Caco-2 (cell line): Measurements from ENCODE around the gene KLF13. TPM values are rescaled to one million over a fixed set of nuclear protein-coding genes. Genes with fewer than 3 reads are reported as not detected.

Experiments
- BruUV-seq: library from RNA; stranded (reverse); fragments of 400-500 nt; replicated peaks from 2 replicates; lab custom pipeline; 2021; lab: Mats Ljungman, UMichigan
- CTCF ChIA-PET: fragments of 300-600 bp; sonication (Branson Sonifier 250); formaldehyde crosslinking; loops from one replicate; lab custom pipeline; 2022; ENCODE audit warnings: antibody characterized with exemption; lab: Charles Lee
- POLR2A ChIA-PET: fragments of 300-600 bp; sonication (Branson Sonifier 250); formaldehyde crosslinking; loops from one replicate; lab custom pipeline; 2022; ENCODE audit warnings: antibody characterized with exemption; lab: Charles Lee
- DNase-seq, 2 experiments: peaks; one replicate each; pipeline versions ENCODE4 v3.0.0 to v3.0.0-alpha.2; 2020 to 2022
- H3K27me3 ChIP-seq: replicated peaks from 2 replicates; pipeline ENCODE4 v1.6.0; 2011; ENCODE audit warnings: low read length; ENCODE audit not compliant: control insufficient read depth, insufficient read depth
- H3K36me3 ChIP-seq: 2 replicates; pipeline ENCODE4 v1.5.1; 2011; ENCODE audit warnings: low read length; ENCODE audit not compliant: control insufficient read depth, insufficient read depth
- H3K4me1 ChIP-seq: fragments of 250-450 bp; sonication (Bioruptor Pico); 2 replicates; pipeline ENCODE4 v1.5.1; 2020; ENCODE audit warnings: mild to moderate bottlenecking
- H3K4me3 ChIP-seq: 2 replicates; pipeline ENCODE4 v1.5.1; 2011; ENCODE audit warnings: low read depth, mild to moderate bottlenecking, control low read depth, low read length
- H3K9me3 ChIP-seq: fragments of 250-450 bp; sonication (Bioruptor Pico); 2 replicates; pipeline ENCODE4 v1.5.1; 2020; ENCODE audit warnings: mild to moderate bottlenecking, moderate library complexity
- H3K27ac Mint-ChIP-seq: one replicate; pipeline ENCODE4 v1.8.0; 2022; ENCODE audit warnings: mixed read lengths; ENCODE audit not compliant: unreplicated experiment
- H3K27me3 Mint-ChIP-seq: one replicate; pipeline ENCODE4 v1.8.0; 2022; ENCODE audit warnings: mixed read lengths; ENCODE audit not compliant: insufficient read depth, unreplicated experiment
- H3K36me3 Mint-ChIP-seq: one replicate; pipeline ENCODE4 v1.8.0; 2022; ENCODE audit warnings: mild to moderate bottlenecking, mixed read lengths; ENCODE audit not compliant: insufficient read depth, unreplicated experiment
- H3K4me1 Mint-ChIP-seq: one replicate; pipeline ENCODE4 v1.8.0; 2022; ENCODE audit warnings: low read depth, mixed read lengths; ENCODE audit not compliant: unreplicated experiment
- H3K4me3 Mint-ChIP-seq: one replicate; pipeline ENCODE4 v1.8.0; 2022; ENCODE audit warnings: mild to moderate bottlenecking, moderate library complexity, mixed read lengths; ENCODE audit not compliant: unreplicated experiment
- H3K9me3 Mint-ChIP-seq: one replicate; pipeline ENCODE4 v1.8.0; 2022; ENCODE audit warnings: mixed read lengths; ENCODE audit not compliant: unreplicated experiment
- intact Hi-C: fragments of 100-400 bp; cut with micrococcal nuclease; formaldehyde crosslinking; loops from one replicate; pipeline ENCODE4 v1.10.0; 2022; ENCODE audit not compliant: unreplicated experiment
- total RNA-seq: library from RNA; stranded (reverse); gene quantifications from 2 replicates; pipeline ENCODE4 v1.2.3, GENCODE V29; 2022
- TF ChIP-seq, protein P1 (sequence below), 2 experiments: fragments of 200-600 bp in 1 of 2; IDR thresholded peaks; 1 replicate in 1 of 2; 2 replicates in 1 of 2; pipeline versions ENCODE4 v1.5.1 to v1.8.0; 2011 to 2022; ENCODE audit warnings: antibody characterized with exemption in 1 of 2, control low read depth in 1 of 2, inconsistent platforms in 1 of 2, low read depth in 1 of 2, low read length in 1 of 2, mild to moderate bottlenecking in 1 of 2, moderate library complexity in 1 of 2; ENCODE audit not compliant: insufficient read depth in 1 of 2, severe bottlenecking in 1 of 2, unreplicated experiment in 1 of 2

Gene KLF13
- total RNA-seq, 1 experiment from 2014 or later: 18.8 TPM

DNA sequence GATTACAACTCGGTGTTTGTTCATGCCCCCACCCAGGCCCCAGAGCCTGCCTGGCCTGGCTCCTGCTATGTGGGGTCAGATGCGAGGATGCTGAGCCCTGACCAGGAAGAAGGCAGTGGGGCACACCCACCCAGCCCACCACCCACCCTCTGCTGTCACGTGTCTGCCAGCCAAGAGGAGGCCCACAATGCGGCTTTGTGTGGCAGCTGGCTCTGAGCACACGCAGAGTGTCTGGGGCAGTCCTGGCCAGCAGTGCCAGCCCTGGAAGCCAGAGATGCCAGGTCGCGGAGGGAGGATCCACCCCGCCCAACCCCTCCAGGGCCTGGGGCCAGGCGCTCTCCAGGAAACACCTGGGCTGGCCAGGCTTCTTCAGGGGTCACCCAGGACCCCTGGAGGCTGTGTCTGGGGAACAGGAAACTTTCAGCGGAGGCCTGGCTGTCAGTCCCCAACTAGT, 26.4 kb upstream of the KLF13 start:
- TF ChIP-seq, protein P1, sequence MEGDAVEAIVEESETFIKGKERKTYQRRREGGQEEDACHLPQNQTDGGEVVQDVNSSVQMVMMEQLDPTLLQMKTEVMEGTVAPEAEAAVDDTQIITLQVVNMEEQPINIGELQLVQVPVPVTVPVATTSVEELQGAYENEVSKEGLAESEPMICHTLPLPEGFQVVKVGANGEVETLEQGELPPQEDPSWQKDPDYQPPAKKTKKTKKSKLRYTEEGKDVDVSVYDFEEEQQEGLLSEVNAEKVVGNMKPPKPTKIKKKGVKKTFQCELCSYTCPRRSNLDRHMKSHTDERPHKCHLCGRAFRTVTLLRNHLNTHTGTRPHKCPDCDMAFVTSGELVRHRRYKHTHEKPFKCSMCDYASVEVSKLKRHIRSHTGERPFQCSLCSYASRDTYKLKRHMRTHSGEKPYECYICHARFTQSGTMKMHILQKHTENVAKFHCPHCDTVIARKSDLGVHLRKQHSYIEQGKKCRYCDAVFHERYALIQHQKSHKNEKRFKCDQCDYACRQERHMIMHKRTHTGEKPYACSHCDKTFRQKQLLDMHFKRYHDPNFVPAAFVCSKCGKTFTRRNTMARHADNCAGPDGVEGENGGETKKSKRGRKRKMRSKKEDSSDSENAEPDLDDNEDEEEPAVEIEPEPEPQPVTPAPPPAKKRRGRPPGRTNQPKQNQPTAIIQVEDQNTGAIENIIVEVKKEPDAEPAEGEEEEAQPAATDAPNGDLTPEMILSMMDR (IDR thresholded peaks at IDR 0.05; ENCODE audit: insufficient read depth in 1 of 2, low read depth in 1 of 2, low read length in 1 of 2, severe bottlenecking in 1 of 2, unreplicated experiment in 1 of 2): no peak
- Histone ChIP-seq H3K36me3 (no peaks in the 10 kb centered on the region), H3K4me3 (no peak overlapping the region), H3K4me1 (peaks cover 34% of the 10 kb centered on the region), H3K27me3 (no peaks in the 10 kb centered on the region), H3K9me3 (no peaks in the 10 kb centered on the region)
- POLR2A ChIA-PET: no interaction called here
- intact Hi-C loops: no loop called here
- DNase-seq: no peak
- Mint-ChIP-seq H3K27ac (no peak overlapping the region), H3K36me3 (no peaks in the 10 kb centered on the region), H3K4me3 (no peak overlapping the region), H3K27me3 (no peaks in the 10 kb centered on the region), H3K9me3 (no peaks in the 10 kb centered on the region), H3K4me1 (peaks cover 22% of the 10 kb centered on the region)
- no TSS peak for BruUV-seq
- CTCF ChIA-PET: no interaction called here

- POLR2A ChIA-PET: no interaction called here
- BruUV-seq: no TSS peak
- intact Hi-C loops: no loop called here
- Mint-ChIP-seq H3K4me3 (no peak overlapping the region), H3K9me3 (no peaks in the 10 kb centered on the region), H3K4me1 (peaks cover 13% of the 10 kb centered on the region), H3K36me3 (no peaks in the 10 kb centered on the region), H3K27me3 (no peaks in the 10 kb centered on the region), H3K27ac (no peak overlapping the region)
- DNase-seq: no peak
- TF ChIP-seq, protein P1 (IDR thresholded peaks at IDR 0.05; ENCODE audit: insufficient read depth in 1 of 2, low read depth in 1 of 2, low read length in 1 of 2, severe bottlenecking in 1 of 2, unreplicated experiment in 1 of 2): no peak
- Histone ChIP-seq H3K9me3 (no peaks in the 10 kb centered on the region), H3K4me3 (no peak overlapping the region), H3K27me3 (no peaks in the 10 kb centered on the region), H3K36me3 (no peaks in the 10 kb centered on the region), H3K4me1 (peaks cover 27% of the 10 kb centered on the region)
- CTCF ChIA-PET: no interaction called here
Measured at GRCh38 chr15:31300981-31301672, 25.5 kb upstream of the KLF13 start.

DNA sequence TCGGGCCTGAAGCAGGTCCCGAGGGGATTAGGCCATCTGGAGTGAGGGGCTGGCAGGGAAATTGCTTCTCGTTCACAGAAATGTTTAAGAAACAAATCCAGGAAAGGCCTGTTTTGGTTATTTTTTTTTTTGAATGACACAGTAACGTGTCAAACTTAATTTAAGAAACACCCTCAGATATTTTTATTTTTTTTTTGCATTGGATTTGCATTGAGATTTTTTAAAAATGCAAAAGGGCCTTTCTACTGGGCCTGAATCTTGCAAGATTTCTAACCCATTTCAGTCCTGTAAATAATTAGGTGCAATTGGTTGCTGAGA, 25.0 kb upstream of the KLF13 start:
- no peaks in the 10 kb centered on the region for H3K9me3 ChIP-seq
- Mint-ChIP-seq H3K9me3 (no peaks in the 10 kb centered on the region), H3K4me3 (no peak overlapping the region), H3K36me3 (no peaks in the 10 kb centered on the region), H3K27me3 (no peaks in the 10 kb centered on the region), H3K27ac (no peak overlapping the region), H3K4me1 (peaks cover 8% of the 10 kb centered on the region)
- H3K27me3 ChIP-seq: no peaks in the 10 kb centered on the region
- H3K4me3 ChIP-seq: no peak overlapping the region
- TF ChIP-seq, protein P1 (IDR thresholded peaks at IDR 0.05; ENCODE audit: insufficient read depth in 1 of 2, low read depth in 1 of 2, low read length in 1 of 2, severe bottlenecking in 1 of 2, unreplicated experiment in 1 of 2): no peak
- no TSS peak for BruUV-seq
- H3K4me1 ChIP-seq: peaks cover 22% of the 10 kb centered on the region
- CTCF ChIA-PET: no interaction called here
- H3K36me3 ChIP-seq: no peaks in the 10 kb centered on the region
- no peak for DNase-seq
- POLR2A ChIA-PET: no interaction called here
- intact Hi-C loops: no loop called here
